DND-41 (cell line): ENCODE measurements around the gene TSPAN9.

Experiments
- ATAC-seq: fragments of 200-7000 bp; cut with Tn5 transposase; 3 replicates; pipeline ENCODE4 v1.9.1; 2021; ENCODE audit warnings: low read depth; ENCODE audit not compliant: insufficient read depth
- DNase-seq: peaks from one replicate; pipeline ENCODE4 v3.0.0-alpha.2; 2020
- H2AFZ ChIP-seq: 2 replicates; pipeline ENCODE4 v1.6.0; 2012; ENCODE audit warnings: low read depth, low read length
- H3K27ac ChIP-seq: 2 replicates; pipeline ENCODE4 v1.5.1; 2012; ENCODE audit warnings: low read length, inconsistent platforms
- H3K27me3 ChIP-seq: fragments of 200-600 bp; sonication (generic); 2 replicates; pipeline ENCODE4 v1.6.0; 2012; ENCODE audit warnings: low read length, mild to moderate bottlenecking, inconsistent platforms; ENCODE audit not compliant: insufficient read depth, poor library complexity
- H3K36me3 ChIP-seq: 2 replicates; pipeline ENCODE4 v1.5.1; 2012; ENCODE audit warnings: low read length, inconsistent platforms; ENCODE audit not compliant: insufficient read depth
- H3K4me1 ChIP-seq: 2 replicates; pipeline ENCODE4 v1.5.1; 2012; ENCODE audit warnings: mild to moderate bottlenecking, low read length; ENCODE audit not compliant: insufficient read depth
- H3K4me2 ChIP-seq: 2 replicates; pipeline ENCODE4 v1.6.0; 2012; ENCODE audit warnings: mild to moderate bottlenecking, moderate library complexity, low read length, inconsistent platforms; ENCODE audit not compliant: insufficient read depth
- H3K4me3 ChIP-seq, 2 experiments: fragments of 200-600 bp in 1 of 2; shearing (Covaris generic) in 1 of 2; 2 replicates each; pipeline ENCODE4 v1.5.1; 2012 to 2016; ENCODE audit warnings: inconsistent platforms in 2 of 2, low read length in 2 of 2, mild to moderate bottlenecking in 2 of 2, low read depth in 1 of 2, moderate library complexity in 1 of 2
- H3K79me2 ChIP-seq: 2 replicates; pipeline ENCODE4 v1.6.0; 2012; ENCODE audit warnings: low read length, inconsistent platforms; ENCODE audit not compliant: insufficient read depth
- H3K9ac ChIP-seq: 2 replicates; pipeline ENCODE4 v1.6.0; 2012; ENCODE audit warnings: low read depth, mild to moderate bottlenecking, inconsistent platforms, low read length, moderate library complexity
- H3K9me3 ChIP-seq: 2 replicates; pipeline ENCODE4 v1.5.1; 2012; ENCODE audit warnings: low read length, moderate library complexity, mild to moderate bottlenecking, inconsistent platforms; ENCODE audit not compliant: insufficient read depth, severe bottlenecking
- H4K20me1 ChIP-seq: 2 replicates; pipeline ENCODE4 v1.6.0; 2012; ENCODE audit warnings: low read length; ENCODE audit not compliant: insufficient read depth
- EZH2 ChIP-seq: IDR thresholded peaks from 3 replicates; pipeline ENCODE4 v1.6.1; 2012; ENCODE audit warnings: borderline replicate concordance, low read depth, mild to moderate bottlenecking, moderate library complexity, low read length, inconsistent platforms; ENCODE audit not compliant: severe bottlenecking
- TF ChIP-seq, protein P1 (sequence below): IDR thresholded peaks from 2 replicates; pipeline ENCODE4 v1.5.1; 2012; ENCODE audit warnings: borderline replicate concordance, low read length, moderate library complexity, mild to moderate bottlenecking; ENCODE audit not compliant: poor library complexity, severe bottlenecking; ENCODE audit errors: extremely low read depth

The TSPAN9 gene

DNA sequence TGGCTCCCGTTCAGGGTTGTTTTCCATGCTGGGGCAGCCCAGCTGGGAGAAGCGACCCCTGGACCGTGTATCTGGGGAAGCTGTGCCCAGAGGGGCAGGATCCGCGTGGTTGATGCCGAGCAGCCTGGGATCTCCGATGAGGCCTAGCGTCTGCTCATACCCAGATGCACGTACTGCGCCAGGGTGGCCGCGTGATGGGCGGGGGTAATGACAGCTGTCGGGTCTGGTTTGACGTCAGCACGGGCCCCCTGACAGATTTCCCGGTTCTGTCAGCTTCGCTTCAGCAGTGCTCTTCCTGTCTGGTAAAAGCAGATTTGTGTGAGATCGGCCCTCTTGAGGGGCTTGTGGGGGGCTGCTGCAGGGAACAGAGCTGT, 147.3 kb downstream of the TSPAN9 start:
- Histone ChIP-seq H4K20me1 (no peaks in the 10 kb centered on the region; the same call in 1 of the 2 replicates), H3K9me3 (no peaks in the 10 kb centered on the region), H2AFZ (no peak overlapping the region), H3K4me2 (no peak overlapping the region), H3K4me1 (no peaks in the 10 kb centered on the region), H3K9ac (no peak overlapping the region), H3K36me3 (no peaks in the 10 kb centered on the region), H3K27me3 (peaks cover 20% of the 10 kb centered on the region), H3K4me3 (no peak overlapping the region), H3K79me2 (no peaks in the 10 kb centered on the region), H3K27ac (no peak overlapping the region)
- ATAC-seq (peak; percentile 47), DNase-seq (peak; percentile 62)
- no peak for TF ChIP-seq EZH2
- TF ChIP-seq, protein P1, sequence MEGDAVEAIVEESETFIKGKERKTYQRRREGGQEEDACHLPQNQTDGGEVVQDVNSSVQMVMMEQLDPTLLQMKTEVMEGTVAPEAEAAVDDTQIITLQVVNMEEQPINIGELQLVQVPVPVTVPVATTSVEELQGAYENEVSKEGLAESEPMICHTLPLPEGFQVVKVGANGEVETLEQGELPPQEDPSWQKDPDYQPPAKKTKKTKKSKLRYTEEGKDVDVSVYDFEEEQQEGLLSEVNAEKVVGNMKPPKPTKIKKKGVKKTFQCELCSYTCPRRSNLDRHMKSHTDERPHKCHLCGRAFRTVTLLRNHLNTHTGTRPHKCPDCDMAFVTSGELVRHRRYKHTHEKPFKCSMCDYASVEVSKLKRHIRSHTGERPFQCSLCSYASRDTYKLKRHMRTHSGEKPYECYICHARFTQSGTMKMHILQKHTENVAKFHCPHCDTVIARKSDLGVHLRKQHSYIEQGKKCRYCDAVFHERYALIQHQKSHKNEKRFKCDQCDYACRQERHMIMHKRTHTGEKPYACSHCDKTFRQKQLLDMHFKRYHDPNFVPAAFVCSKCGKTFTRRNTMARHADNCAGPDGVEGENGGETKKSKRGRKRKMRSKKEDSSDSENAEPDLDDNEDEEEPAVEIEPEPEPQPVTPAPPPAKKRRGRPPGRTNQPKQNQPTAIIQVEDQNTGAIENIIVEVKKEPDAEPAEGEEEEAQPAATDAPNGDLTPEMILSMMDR, result no peak

DNA sequence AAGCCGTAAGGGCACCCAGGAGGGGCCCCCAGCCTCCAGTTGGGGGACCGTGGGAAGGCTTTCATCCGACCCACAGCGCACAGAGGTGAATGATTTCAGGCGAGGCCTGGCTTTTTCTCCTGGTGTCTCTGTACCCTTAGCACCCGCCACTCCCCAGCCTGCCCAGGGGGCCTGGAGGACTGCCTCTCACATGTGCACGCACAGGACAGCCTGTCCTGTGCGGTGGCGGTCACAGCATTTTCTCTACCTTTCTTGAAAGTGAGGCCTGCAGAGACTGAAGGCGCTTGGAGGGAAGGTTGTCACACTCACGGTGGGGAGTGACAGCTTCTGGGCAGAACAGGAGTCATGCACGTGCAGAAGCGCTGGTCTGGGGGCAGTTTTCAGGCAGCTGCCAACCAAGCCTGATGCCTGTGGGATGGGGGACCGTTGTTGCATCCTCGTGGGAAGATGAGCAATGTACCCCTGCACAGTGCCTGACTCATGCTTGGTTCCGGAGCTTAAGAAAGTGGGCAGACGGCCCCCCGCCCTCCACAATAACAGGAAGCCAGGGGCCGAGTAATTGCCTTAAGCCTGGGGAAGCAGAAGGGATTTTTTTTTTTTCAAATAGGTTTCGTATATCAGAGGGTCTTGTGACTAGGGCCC, 148.1 kb downstream of the TSPAN9 start:
- H3K9me3 ChIP-seq, result no peaks in the 10 kb centered on the region

DNA sequence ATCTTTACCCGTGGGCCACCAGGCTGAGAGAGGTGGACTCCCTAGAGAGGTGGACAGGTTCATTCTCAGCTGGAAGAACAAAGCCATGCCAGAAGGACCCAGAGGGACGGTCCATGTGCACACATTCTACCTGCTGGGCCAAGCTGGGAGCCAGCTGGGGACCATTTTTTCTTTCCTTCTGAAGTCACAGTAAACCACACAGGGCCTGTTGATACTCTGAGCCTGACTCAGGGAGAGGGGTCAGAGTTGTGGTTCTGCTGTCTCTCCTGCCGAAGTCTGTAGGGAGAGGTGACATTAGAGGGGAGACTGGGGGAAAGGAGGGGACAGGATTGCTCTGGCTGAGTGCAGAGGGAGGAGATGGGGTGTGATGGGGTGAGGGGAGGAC, 148.6 kb downstream of the TSPAN9 start:
- DNase-seq, result peak; percentile 49
- peaks cover 25% of the 10 kb centered on the region for H3K27me3 ChIP-seq
- H2AFZ ChIP-seq, result no peak overlapping the region
- H3K4me2 ChIP-seq, result no peak overlapping the region
- H3K4me3 ChIP-seq, result no peak overlapping the region
- TF ChIP-seq, protein P1, result no peak
- no peaks in the 10 kb centered on the region; the same call in 1 of the 2 replicates for H4K20me1 ChIP-seq
- no peaks in the 10 kb centered on the region for H3K4me1 ChIP-seq
- no peak overlapping the region for H3K27ac ChIP-seq
- no peaks in the 10 kb centered on the region for H3K79me2 ChIP-seq
- no peak overlapping the region for H3K9ac ChIP-seq
- ATAC-seq, result peak; percentile 61
- no peaks in the 10 kb centered on the region for H3K36me3 ChIP-seq
- no peaks in the 10 kb centered on the region for H3K9me3 ChIP-seq

More for the DNA sequence above, 148.1 kb downstream of the TSPAN9 start:
- no peak overlapping the region for H3K4me3 ChIP-seq
- no peaks in the 10 kb centered on the region; the same call in 1 of the 2 replicates for H4K20me1 ChIP-seq
- H3K27ac ChIP-seq, result no peak overlapping the region
- H2AFZ ChIP-seq, result no peak overlapping the region
- ATAC-seq (peak; percentile 58), DNase-seq (peak; percentile 63)
- TF ChIP-seq EZH2, result no peak
- TF ChIP-seq, protein P1, result no peak
- H3K79me2 ChIP-seq, result no peaks in the 10 kb centered on the region
- H3K4me2 ChIP-seq, result no peak overlapping the region
- H3K9ac ChIP-seq, result no peak overlapping the region
- H3K36me3 ChIP-seq, result no peaks in the 10 kb centered on the region
- H3K27me3 ChIP-seq, result peaks cover 26% of the 10 kb centered on the region
- no peaks in the 10 kb centered on the region for H3K4me1 ChIP-seq
